ENCODE results near the gene DSCAML1. TPM values are rescaled to one million over a fixed set of nuclear protein-coding genes. Genes with fewer than 3 reads are reported as not detected.

DSCAML1 gene
- total RNA-seq, 1 experiment from 2014 or later = not detected

DNA sequence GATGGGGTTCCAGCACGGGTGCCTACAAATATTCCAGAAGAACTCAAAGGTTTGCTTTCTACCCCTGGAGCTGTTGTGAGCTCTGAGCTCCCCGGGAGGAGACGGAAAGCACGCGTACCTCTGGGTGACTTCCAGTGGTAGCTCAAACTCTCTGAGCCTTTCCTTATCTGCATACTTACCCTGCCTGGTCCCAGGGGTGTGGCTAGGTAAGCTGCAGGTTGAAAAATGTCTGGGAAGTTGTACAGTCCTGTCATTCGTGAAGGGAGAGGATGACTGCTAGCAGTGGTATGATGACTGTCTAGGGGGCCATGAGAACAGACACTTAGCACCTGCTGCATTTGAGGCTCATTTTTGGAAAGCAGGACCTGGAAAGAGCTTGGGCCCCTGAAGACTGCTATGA is 111.5 kb downstream of the DSCAML1 start:
- Histone ChIP-seq H3K27me3 (0 out of 2 replicates have a peak, but pooled peaks cover 2% of the 10 kb centered on the region), H3K9me3 (no peaks in the 10 kb centered on the region), H3K4me3 (no peak overlapping the region), H3K36me3 (no peaks in the 10 kb centered on the region)
- no peak for DNase-seq

DNA sequence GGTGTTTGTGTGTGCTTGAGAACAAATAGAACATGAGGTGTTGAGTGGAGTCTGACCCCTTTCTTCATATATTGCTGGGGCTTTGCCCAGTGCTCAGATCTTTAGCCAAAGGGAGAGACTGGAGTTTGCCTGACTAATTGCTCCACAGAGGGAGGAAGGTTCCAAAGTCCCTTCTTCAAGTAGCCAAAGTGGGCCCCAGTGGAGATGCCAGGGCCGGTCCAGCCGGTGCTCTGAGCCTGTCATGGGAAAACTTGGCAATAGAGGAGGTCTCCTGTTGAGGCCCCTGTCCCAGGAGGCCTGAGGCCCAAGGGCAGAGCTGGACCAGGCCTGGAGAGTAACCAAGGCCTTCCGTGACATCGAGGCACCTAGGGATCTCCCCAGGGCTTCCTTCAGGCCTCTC is 112.3 kb downstream of the DSCAML1 start:
- Histone ChIP-seq H3K27me3 (0 out of 2 replicates have a peak, but pooled peaks cover 2% of the 10 kb centered on the region), H3K36me3 (no peaks in the 10 kb centered on the region), H3K9me3 (no peaks in the 10 kb centered on the region), H3K4me3 (no peak overlapping the region)
- DNase-seq = no peak

GRCh38 chr11:117684111-117684510 is 112.9 kb downstream of the DSCAML1 start:
- Histone ChIP-seq H3K4me3 (no peak overlapping the region), H3K9me3 (no peaks in the 10 kb centered on the region), H3K36me3 (no peaks in the 10 kb centered on the region), H3K27me3 (0 out of 2 replicates have a peak, but pooled peaks cover 2% of the 10 kb centered on the region)
- no peak for DNase-seq

GRCh38 chr11:117681438-117681837 is 115.6 kb downstream of the DSCAML1 start:
- Histone ChIP-seq H3K4me3 (no peak overlapping the region), H3K27me3 (peaks cover 2% of the 10 kb centered on the region), H3K36me3 (no peaks in the 10 kb centered on the region), H3K9me3 (no peaks in the 10 kb centered on the region)
- no peak for DNase-seq

- no peaks in the 10 kb centered on the region for H3K9me3 ChIP-seq
- DNase-seq = no peak
- H3K36me3 ChIP-seq = no peaks in the 10 kb centered on the region
- no peak overlapping the region for H3K4me3 ChIP-seq
- H3K27me3 ChIP-seq = peaks cover 9% of the 10 kb centered on the region
These were observed 117.6 kb downstream of the DSCAML1 start for GRCh38 chr11:117679461-117679860.

DNA sequence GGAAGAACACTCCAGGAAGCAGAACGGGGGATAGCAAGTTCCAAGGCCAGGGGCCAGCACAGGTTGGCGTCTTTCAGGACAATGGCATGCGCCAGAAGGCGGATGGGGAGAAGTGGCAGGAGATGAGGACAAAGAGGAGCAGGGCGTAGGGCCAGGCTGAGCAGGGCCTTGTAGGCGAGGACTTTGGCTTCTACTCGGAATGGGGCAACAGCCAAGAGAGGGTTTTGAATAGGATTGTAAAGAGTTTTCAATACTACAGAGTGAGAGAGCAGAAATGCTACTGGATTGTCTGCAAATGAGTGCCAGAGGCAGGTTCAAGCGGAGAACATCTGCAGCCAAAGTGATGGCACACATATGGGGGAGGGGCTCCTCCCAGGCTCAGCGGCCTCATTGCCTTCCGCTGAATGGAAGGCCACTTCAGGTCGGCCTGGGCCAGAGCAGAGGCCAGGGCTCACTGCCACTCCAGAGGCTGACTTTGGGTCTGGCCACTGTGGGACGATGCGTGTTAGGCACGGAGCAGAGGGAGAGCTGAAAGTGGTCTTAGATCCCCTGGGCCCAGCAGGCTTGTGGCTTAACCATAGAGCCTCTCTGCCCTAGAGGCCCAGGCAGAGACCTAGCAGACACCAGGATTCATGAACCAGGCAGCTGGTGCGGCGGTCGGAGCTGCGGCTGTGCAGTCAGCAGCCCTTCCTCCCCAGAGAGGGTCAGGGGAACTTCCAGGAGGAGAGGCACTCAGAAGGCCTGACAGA is 118.2 kb downstream of the DSCAML1 start:
- DNase-seq = no peak
- peaks cover 9% of the 10 kb centered on the region for H3K27me3 ChIP-seq
- no peaks in the 10 kb centered on the region for H3K36me3 ChIP-seq
- H3K9me3 ChIP-seq = no peaks in the 10 kb centered on the region
- no peak overlapping the region for H3K4me3 ChIP-seq

DNA sequence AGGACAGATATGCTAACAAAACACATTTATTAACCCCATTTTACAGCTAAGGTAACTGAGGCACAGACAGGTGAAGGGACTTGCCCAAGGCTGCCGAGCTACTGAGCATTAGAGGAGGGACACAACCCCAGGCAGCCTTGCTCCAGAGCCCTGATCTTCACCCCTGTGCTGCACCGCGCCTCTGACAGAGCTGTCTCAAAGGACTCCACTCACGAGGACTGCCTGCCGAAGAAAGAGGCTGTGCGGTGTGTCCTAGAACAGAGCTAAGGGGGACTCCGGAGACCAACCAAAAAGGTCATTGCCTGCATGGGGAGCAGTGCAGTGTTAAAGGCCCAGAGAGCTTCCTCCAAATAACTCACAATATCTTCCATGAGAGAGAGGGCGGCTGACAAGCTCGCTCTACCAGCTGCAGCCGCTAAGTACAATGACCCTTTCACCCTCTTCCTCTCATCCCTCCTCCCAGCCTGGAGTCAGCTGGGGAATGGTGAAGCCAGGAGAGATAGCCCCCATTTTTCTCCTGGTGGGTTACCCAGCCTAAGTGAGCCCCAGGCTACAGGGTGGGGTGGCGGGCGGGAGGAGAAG is 119.2 kb downstream of the DSCAML1 start:
- Histone ChIP-seq H3K27me3 (peaks cover 9% of the 10 kb centered on the region), H3K4me3 (no peak overlapping the region)

DNA sequence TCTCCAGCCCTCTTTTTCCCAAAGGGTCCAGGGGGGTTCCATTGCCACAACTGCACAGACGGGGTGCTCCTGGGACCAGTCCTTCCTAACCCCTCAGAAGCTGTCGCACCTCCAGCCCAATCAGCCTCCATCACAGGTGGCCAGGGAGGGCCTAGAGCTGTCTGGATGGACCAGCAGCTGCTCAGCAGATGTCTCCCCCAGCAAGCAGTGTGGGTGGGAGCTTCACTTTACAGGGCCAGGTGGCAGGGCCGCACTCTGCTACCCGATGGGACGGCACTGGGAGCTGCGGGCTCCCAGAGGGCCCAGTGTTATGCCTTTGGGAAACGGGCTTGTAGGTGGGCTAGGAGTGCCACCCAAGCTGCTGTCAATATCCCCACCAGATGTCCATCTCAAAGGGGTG is 120.5 kb downstream of the DSCAML1 start:
- H3K36me3 ChIP-seq = no peaks in the 10 kb centered on the region
- no peak for DNase-seq
- peaks cover 9% of the 10 kb centered on the region for H3K27me3 ChIP-seq
- H3K4me3 ChIP-seq = no peak overlapping the region
- no peaks in the 10 kb centered on the region for H3K9me3 ChIP-seq

More for the DNA sequence above, 119.2 kb downstream of the DSCAML1 start:
- H3K36me3 ChIP-seq = no peaks in the 10 kb centered on the region
- DNase-seq = no peak
- H3K9me3 ChIP-seq = no peaks in the 10 kb centered on the region

DNA sequence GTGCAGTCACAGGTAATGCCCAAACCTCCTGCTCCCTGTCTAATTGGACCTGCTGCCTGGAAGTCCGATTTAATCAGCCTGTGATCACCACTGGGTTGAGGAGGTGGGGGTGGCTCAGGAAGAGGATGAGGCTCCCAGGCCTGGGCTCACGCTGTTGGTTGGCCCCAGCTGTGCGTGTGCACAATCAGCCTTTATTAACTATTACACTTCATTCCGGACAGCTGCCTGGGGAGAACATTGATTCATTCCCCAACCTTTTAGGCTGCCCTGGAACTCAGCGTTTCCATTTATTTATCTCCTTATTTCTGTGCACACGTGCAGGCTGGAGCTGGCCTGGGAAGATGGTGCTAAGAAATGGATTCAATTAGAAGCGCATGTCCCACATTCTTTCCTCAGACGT is 123.4 kb downstream of the DSCAML1 start:
- Histone ChIP-seq H3K36me3 (no peaks in the 10 kb centered on the region), H3K27me3 (peaks cover 6% of the 10 kb centered on the region), H3K4me3 (no peak overlapping the region), H3K9me3 (no peaks in the 10 kb centered on the region)
- DNase-seq = no peak

DNA sequence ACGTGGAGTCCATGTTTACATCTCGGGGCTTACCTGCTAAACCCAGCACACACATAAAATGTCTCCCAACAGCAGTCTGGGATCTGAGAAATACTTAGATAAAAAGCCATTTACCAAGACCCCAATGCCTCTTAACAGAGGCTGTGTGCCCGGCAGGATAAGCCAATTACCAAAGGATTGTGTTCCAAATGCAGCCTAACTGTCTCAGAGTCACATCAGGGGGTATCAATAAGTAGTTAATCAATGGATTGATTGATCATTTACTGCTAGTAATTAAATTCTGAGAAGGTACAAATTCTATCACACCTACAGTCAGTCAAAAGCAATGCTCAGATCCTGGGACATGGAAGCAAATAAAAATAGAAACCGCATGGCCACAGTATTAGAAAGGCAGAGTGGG is 125.6 kb downstream of the DSCAML1 start:
- no peak for DNase-seq
- Histone ChIP-seq H3K4me3 (no peak overlapping the region), H3K9me3 (no peaks in the 10 kb centered on the region), H3K27me3 (peaks cover 6% of the 10 kb centered on the region), H3K36me3 (no peaks in the 10 kb centered on the region)

DNA sequence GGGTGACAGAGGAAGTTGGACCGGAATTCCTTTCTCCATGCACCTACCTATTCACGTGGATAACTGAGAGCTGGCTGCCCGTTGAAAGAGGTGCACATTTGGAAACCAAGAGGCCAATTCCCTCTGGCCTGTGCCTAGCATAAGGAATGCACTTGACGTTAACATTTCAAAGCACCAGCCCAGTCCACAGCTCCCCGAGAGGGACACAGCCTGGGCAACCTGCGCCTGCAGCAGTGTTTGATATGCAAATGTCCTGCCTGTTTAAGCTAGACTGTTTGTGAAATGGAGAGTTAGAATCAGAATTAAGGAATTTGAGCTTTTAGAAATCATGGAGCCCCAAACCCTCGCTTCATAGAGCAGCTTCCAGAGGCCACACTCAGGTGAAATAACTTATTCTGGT is 126.1 kb downstream of the DSCAML1 start:
- no peak overlapping the region for H3K4me3 ChIP-seq
- no peaks in the 10 kb centered on the region for H3K36me3 ChIP-seq

DNA sequence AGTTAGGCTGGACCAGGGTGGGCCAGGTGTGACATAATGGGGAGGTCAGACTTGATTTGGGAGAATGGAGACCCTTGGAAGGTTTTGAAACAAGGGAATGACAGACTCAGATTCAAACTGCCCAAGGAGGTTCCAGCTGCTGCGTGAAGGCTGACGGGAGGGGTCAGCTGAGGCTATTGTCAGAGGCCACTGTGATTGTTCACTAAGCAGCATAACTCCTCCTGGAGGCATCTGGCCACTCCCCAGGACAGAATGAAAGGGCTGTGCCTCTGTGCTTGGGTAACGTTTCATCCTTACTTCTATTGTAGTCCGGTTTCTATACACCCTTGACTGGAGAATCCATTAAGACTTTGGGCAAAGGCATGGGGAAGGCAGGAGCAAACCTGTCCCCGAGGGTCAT is 126.6 kb downstream of the DSCAML1 start:
- DNase-seq = no peak
- Histone ChIP-seq H3K36me3 (no peaks in the 10 kb centered on the region), H3K27me3 (no peaks in the 10 kb centered on the region; the same call in 1 of the 2 replicates), H3K4me3 (no peak overlapping the region), H3K9me3 (no peaks in the 10 kb centered on the region)

More for the DNA sequence above, 126.1 kb downstream of the DSCAML1 start:
- no peak for DNase-seq
- H3K9me3 ChIP-seq = no peaks in the 10 kb centered on the region
- H3K27me3 ChIP-seq = peaks cover 3% of the 10 kb centered on the region

GRCh38 chr11:117669616-117670015 is 127.4 kb downstream of the DSCAML1 start:
- no peak for DNase-seq
- H3K36me3 ChIP-seq = no peaks in the 10 kb centered on the region
- no peaks in the 10 kb centered on the region; the same call in 1 of the 2 replicates for H3K27me3 ChIP-seq
- no peak overlapping the region for H3K4me3 ChIP-seq
- H3K9me3 ChIP-seq = no peaks in the 10 kb centered on the region

DNA sequence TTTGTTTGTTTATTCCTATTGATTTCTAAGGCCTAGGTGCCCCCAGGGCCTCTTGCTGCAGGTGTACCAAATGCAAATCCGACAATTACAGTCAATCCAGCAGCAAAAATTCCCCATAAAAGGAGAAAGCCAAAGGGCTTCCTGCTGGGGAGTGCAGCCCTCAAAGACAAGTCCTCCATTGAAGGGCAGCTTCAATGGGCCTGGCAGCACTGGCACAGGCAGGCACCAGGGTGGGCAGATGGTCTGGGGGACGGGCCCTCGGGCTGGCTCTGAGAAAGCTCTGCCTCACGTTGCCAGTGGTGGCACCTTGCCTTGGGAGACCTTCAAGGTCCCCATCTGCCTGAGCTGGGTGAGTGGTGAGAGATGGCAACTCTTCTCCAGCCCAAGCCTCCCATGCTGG is 128.0 kb downstream of the DSCAML1 start:
- Histone ChIP-seq H3K9me3 (no peaks in the 10 kb centered on the region), H3K36me3 (no peaks in the 10 kb centered on the region), H3K4me3 (no peak overlapping the region), H3K27me3 (no peaks in the 10 kb centered on the region; the same call in 1 of the 2 replicates)
- no peak for DNase-seq

- Histone ChIP-seq H3K9me3 (no peaks in the 10 kb centered on the region), H3K36me3 (no peaks in the 10 kb centered on the region), H3K4me3 (no peak overlapping the region), H3K27me3 (no peaks in the 10 kb centered on the region; the same call in 1 of the 2 replicates)
- DNase-seq = no peak
These were observed 128.7 kb downstream of the DSCAML1 start for GRCh38 chr11:117668321-117668751.

DNA sequence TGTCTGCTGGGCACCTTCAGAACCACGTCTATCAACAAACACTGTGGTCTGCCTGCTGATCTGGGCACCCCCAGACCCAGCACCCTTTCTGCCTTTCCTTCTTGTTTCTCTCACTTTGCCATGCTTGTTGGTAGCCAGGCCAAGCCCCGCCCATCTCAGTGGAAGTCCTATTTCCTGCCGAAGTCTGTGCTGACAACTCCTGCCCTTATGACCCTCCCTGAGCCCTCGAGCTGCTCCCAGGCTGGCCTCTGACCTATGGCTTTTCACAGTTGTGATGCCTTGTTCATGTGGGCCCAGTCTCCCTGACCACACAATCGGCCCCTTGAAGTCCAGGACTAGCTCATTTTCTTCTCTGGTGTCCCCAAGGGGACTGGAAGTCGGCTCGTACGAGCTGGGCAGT is 132.1 kb downstream of the DSCAML1 start:
- Histone ChIP-seq H3K27me3 (no peaks in the 10 kb centered on the region; the same call in 1 of the 2 replicates), H3K4me3 (no peak overlapping the region), H3K9me3 (no peaks in the 10 kb centered on the region), H3K36me3 (no peaks in the 10 kb centered on the region)
- DNase-seq = no peak

DNA sequence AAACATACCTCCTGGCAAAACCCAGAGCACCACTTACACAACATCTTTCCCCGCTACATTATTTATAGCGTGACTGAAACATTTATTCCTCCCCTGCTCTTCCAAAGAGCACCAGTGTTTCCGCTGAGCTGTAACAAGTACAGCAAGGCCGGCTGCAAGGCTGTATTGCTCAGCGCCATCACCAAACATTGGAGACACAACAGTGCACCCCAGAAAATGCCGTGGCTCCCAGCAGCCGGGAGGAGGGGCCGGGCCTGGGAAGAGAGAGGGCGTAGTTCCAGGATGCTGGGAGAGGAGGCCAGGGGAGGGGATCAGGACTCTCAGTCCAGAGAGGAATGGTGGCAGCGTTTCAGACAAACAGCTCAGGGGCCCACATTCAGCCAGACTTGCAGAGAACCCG is 133.2 kb downstream of the DSCAML1 start:
- no peaks in the 10 kb centered on the region for H3K9me3 ChIP-seq
- no peaks in the 10 kb centered on the region; the same call in 1 of the 2 replicates for H3K27me3 ChIP-seq
- no peak for DNase-seq
- H3K4me3 ChIP-seq = no peak overlapping the region
- H3K36me3 ChIP-seq = no peaks in the 10 kb centered on the region

DNA sequence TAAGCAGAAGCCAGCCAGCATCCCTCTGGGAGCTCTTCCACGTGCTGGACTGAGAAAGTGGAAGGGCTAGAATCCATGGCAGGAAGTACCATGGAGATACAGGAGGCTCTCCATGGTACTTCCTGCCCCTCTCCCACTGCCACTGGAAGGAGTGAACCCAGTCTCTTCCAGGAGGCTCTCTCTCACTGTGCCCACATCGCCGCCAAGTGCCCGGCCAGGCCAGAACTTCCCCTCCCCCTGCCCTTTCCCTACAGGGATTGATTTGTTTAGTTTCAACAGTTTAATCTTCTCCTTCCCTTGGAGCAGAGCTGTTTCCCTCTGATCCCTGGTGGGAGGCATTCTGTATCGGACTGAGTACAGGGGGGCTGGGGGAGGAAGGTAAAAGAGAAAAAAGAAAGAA is 133.6 kb downstream of the DSCAML1 start:
- H3K27me3 ChIP-seq = no peaks in the 10 kb centered on the region
- no peak for DNase-seq
- no peak overlapping the region for H3K4me3 ChIP-seq
- no peaks in the 10 kb centered on the region for H3K9me3 ChIP-seq
- H3K36me3 ChIP-seq = no peaks in the 10 kb centered on the region
